Skeletal muscle cell (primary cell): ENCODE data around the gene USP17L19.
"Not testable (repeated sequence)": the region's sequence is repeated elsewhere in the genome, so short reads cannot be mapped to it uniquely, and the experiment has no call there.

Source experiments
- DNase-seq: peaks from one replicate; pipeline ENCODE4 v3.0.0-alpha.2; 2010; ENCODE audit warnings: low read depth
- H3K4me3 ChIP-seq: 2 replicates; pipeline ENCODE4 v1.5.1; 2011; ENCODE audit warnings: low read depth, mild to moderate bottlenecking, control low read depth, low read length, moderate library complexity

The USP17L19 gene, protein sequence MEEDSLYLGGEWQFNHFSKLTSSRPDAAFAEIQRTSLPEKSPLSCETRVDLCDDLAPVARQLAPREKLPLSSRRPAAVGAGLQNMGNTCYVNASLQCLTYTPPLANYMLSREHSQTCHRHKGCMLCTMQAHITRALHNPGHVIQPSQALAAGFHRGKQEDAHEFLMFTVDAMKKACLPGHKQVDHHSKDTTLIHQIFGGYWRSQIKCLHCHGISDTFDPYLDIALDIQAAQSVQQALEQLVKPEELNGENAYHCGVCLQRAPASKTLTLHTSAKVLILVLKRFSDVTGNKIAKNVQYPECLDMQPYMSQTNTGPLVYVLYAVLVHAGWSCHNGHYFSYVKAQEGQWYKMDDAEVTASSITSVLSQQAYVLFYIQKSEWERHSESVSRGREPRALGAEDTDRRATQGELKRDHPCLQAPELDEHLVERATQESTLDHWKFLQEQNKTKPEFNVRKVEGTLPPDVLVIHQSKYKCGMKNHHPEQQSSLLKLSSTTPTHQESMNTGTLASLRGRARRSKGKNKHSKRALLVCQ

GRCh38 chr4:9253078-9253477 is at the start of gene USP17L19:
Gene USP17L19, plus strand, starts transcription at chr4:9253378. Its CDS starts 0 bp downstream, at chr4:9253378.
- DNase-seq, H3K4me3 ChIP-seq: not testable (repeated sequence)

- not testable (repeated sequence) for DNase-seq, H3K4me3 ChIP-seq
Measured at GRCh38 chr4:9210357-9210756, 42.8 kb upstream of the USP17L19 start, which contains the start of gene USP17L10. Gene USP17L10, plus strand, starts transcription at chr4:9210657. Its CDS starts 0 bp downstream, at chr4:9210657.

DNA sequence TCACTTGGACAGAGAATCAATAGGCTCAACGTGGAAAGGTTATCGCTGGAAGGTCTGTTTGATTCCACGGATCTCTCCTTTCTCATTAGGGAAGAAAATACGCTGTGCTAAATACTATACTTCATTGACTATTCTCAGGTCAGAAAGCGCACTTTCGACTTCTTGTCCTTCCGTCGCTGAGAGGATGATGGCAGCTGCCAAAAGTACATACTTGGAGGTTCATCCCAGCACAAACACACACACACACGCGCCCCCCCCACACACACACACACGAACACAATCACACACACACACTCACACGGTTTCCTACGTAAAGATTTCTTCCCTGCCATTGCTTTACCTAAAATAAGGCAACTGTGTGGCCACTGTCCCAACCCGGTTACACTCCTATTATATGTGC is 38.5 kb upstream of the USP17L19 start:
- H3K4me3 ChIP-seq, DNase-seq: not testable (repeated sequence)

- not testable (repeated sequence) for DNase-seq
Measured at GRCh38 chr4:9215105-9215504, 38.1 kb upstream of the USP17L19 start, which contains the start of gene USP17L11. Gene USP17L11, plus strand, starts transcription at chr4:9215405. Its CDS starts 0 bp downstream, at chr4:9215405.

DNA sequence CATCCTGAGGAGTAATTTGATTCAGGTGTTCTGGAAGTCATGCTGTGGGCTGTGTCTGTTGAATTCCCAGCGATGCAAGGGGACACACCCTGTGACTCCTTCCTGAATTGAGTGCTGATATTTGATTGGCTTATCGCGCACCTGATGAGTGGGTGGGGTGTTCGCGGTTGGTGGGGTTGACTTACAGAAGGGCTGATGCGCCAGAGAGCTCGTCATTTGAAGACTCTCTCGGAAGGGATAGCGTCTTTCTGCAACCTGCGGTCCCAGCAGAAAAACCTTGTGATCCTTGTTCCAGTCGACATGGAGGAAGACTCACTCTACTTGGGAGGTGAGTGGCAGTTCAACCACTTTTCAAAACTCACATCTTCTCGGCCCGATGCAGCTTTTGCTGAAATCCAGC is 33.3 kb upstream of the USP17L19 start, which contains the start of gene USP17L12:
USP17L12 (plus strand) TSS at position 301 of the 400 bp plus-strand sequence; CDS start at position 301, 0 bp downstream.
- H3K4me3 ChIP-seq, DNase-seq: not testable (repeated sequence)

More at GRCh38 chr4:9215105-9215504, 38.1 kb upstream of the USP17L19 start, which contains the start of gene USP17L11:
- not testable (repeated sequence) for H3K4me3 ChIP-seq

DNA sequence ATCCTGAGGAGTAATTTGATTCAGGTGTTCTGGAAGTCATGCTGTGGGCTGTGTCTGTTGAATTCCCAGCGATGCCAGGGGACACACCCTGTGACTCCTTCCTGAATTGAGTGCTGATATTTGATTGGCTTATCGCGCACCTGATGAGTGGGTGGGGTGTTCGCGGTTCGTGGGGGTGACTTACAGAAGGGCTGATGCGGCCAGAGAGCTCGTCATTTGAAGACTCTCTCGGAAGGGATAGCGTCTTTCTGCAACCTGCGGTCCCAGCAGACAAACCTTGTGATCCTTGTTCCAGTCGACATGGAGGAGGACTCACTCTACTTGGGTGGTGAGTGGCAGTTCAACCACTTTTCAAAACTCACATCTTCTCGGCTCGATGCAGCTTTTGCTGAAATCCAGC is 28.6 kb upstream of the USP17L19 start, which contains the start of gene USP17L13:
USP17L13 (plus strand) TSS at position 301 of the 400 bp plus-strand sequence; CDS start at position 301, 0 bp downstream.
- not testable (repeated sequence) for DNase-seq, H3K4me3 ChIP-seq

- DNase-seq, H3K4me3 ChIP-seq: not testable (repeated sequence)
Measured at GRCh38 chr4:9230249-9230648, 22.9 kb upstream of the USP17L19 start.

GRCh38 chr4:9234085-9234484 is 19.1 kb upstream of the USP17L19 start, which contains the start of gene USP17L15:
Gene USP17L15, plus strand, starts transcription at chr4:9234385. Its CDS starts 0 bp downstream, at chr4:9234385.
- DNase-seq, H3K4me3 ChIP-seq: not testable (repeated sequence)

- H3K4me3 ChIP-seq, DNase-seq: not testable (repeated sequence)
Measured at GRCh38 chr4:9238461-9238860, 14.7 kb upstream of the USP17L19 start.

- DNase-seq = not testable (repeated sequence)
Measured at GRCh38 chr4:9243579-9243978, 9.6 kb upstream of the USP17L19 start, which contains the start of gene USP17L17. Gene USP17L17, plus strand, starts transcription at chr4:9243879. Its CDS starts 0 bp downstream, at chr4:9243879.

DNA sequence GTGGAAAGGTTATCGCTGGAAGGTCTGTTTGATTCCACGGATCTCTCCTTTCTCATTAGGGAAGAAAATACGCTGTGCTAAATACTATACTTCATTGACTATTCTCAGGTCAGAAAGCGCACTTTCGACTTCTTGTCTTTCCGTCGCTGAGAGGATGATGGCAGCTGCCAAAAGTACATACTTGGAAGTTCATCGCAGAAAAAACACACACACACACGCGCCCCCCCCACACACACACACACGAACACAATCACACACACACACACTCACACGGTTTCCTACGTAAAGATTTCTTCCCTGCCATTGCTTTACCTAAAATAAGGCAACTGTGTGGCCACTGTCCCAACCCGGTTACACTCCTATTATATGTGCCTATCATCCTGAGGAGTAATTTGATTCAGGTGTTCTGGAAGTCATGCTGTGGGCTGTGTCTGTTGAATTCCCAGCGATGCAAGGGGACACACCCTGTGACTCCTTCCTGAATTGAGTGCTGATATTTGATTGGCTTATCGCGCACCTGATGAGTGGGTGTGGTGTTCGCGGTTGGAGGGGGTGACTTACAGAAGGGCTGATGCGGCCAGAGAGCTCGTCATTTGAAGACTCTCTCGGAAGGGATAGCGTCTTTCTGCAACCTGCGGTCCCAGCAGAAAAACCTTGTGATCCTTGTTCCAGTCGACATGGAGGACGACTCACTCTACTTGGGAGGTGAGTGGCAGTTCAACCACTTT is 5.1 kb upstream of the USP17L19 start, which contains the start of gene USP17L18:
USP17L18 (plus strand) TSS at position 678 of the 728 bp plus-strand sequence; CDS start at position 678, 0 bp downstream.
- not testable (repeated sequence) for H3K4me3 ChIP-seq, DNase-seq

More at GRCh38 chr4:9243579-9243978, 9.6 kb upstream of the USP17L19 start, which contains the start of gene USP17L17:
- not testable (repeated sequence) for H3K4me3 ChIP-seq

- H3K4me3 ChIP-seq = not testable (repeated sequence)
Measured at GRCh38 chr4:9257824-9258223, 4.6 kb downstream of the USP17L19 start, which contains the start of gene USP17L20. Gene USP17L20, plus strand, starts transcription at chr4:9258124. Its CDS starts 0 bp downstream, at chr4:9258124.

GRCh38 chr4:9262572-9262971 is 9.4 kb downstream of the USP17L19 start, which contains the start of gene USP17L21:
Gene USP17L21, plus strand, starts transcription at chr4:9262872. Its CDS starts 0 bp downstream, at chr4:9262872.
- DNase-seq, H3K4me3 ChIP-seq: not testable (repeated sequence)

More at GRCh38 chr4:9257824-9258223, 4.6 kb downstream of the USP17L19 start, which contains the start of gene USP17L20:
- DNase-seq = not testable (repeated sequence)

GRCh38 chr4:9267319-9267718 is 14.1 kb downstream of the USP17L19 start, which contains the start of gene USP17L22:
Gene USP17L22, plus strand, starts transcription at chr4:9267619. Its CDS starts 0 bp downstream, at chr4:9267619.
- not testable (repeated sequence) for DNase-seq

DNA sequence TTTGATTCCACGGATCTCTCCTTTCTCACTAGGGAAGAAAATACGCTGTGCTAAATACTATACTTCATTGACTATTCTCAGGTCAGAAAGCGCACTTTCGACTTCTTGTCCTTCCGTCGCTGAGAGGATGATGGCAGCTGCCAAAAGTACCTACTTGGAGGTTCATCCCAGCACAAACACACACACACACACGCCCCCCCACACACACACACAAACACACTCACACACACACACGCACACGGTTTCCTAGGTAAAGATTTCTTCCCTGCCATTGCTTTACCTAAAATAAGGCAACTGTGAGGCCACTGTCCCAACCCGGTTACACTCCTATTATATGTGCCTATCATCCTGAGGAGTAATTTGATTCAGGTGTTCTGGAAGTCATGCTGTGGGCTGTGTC is 18.5 kb downstream of the USP17L19 start:
- not testable (repeated sequence) for H3K4me3 ChIP-seq, DNase-seq

More at GRCh38 chr4:9267319-9267718, 14.1 kb downstream of the USP17L19 start, which contains the start of gene USP17L22:
- H3K4me3 ChIP-seq = not testable (repeated sequence)
